Activated T-cell treated with anti-CD3 and anti-CD28 coated beads for 1 hour (primary cell): ENCODE data around the gene SNAPC5.

Experiments
- DNase-seq: peaks from one replicate; pipeline ENCODE4 v3.0.0-alpha.2; 2020; ENCODE audit warnings: low read depth

The SNAPC5 gene

GRCh38 chr15:66456211-66456610 is 41.4 kb downstream of the SNAPC5 start:
- no peak for DNase-seq

- no peak for DNase-seq
Observed at GRCh38 chr15:66454143-66454542, 43.4 kb downstream of the SNAPC5 start.

- DNase-seq, result no peak
Observed at GRCh38 chr15:66452971-66453580, 44.5 kb downstream of the SNAPC5 start.

- DNase-seq, result no peak
Observed at GRCh38 chr15:66452420-66452819, 45.1 kb downstream of the SNAPC5 start.
